BE2C (cell line): ENCODE results near the gene COQ8B.
"Not testable (repeated sequence)": the region's sequence is repeated elsewhere in the genome, so short reads cannot be mapped to it uniquely, and the experiment has no call there.

Source experiments
- DNase-seq: peaks from one replicate; pipeline ENCODE4 v3.0.0-alpha.2; 2020
- H3K27me3 ChIP-seq: fragments of 250-450 bp; sonication (Bioruptor Pico); 2 replicates; pipeline ENCODE4 v1.5.1; 2020; ENCODE audit warnings: mild to moderate bottlenecking
- H3K36me3 ChIP-seq: fragments of 250-450 bp; sonication (Bioruptor Pico); 2 replicates; pipeline ENCODE4 v1.5.1; 2020; ENCODE audit warnings: mild to moderate bottlenecking
- H3K4me1 ChIP-seq: fragments of 250-450 bp; sonication (Bioruptor Pico); 2 replicates; pipeline ENCODE4 v1.5.1; 2020
- H3K4me3 ChIP-seq: 2 replicates; pipeline ENCODE4 v1.5.1; 2011; ENCODE audit warnings: low read depth, low read length
- H3K9me3 ChIP-seq: fragments of 250-450 bp; sonication (Bioruptor Pico); 2 replicates; pipeline ENCODE4 v1.5.1; 2020
- CTCF ChIP-seq: IDR thresholded peaks from 2 replicates; pipeline ENCODE4 v1.5.1; 2012; ENCODE audit warnings: mild to moderate bottlenecking, low read depth, low read length

Gene COQ8B

GRCh38 chr19:40733149-40733548 is 16.5 kb upstream of the COQ8B start:
- H3K36me3 ChIP-seq: peaks cover 12% of the 10 kb centered on the region
- H3K9me3 ChIP-seq: no peaks in the 10 kb centered on the region
- no peak overlapping the region for H3K4me3 ChIP-seq
- no peak for TF ChIP-seq CTCF
- DNase-seq: no peak
- H3K4me1 ChIP-seq: no peaks in the 10 kb centered on the region; the same call in 1 of the 2 replicates
- H3K27me3 ChIP-seq: no peaks in the 10 kb centered on the region

- not testable (repeated sequence) for H3K9me3 ChIP-seq, H3K4me3 ChIP-seq, H3K4me1 ChIP-seq, H3K27me3 ChIP-seq, DNase-seq
- H3K36me3 ChIP-seq: peaks cover 11% of the 10 kb centered on the region
These were observed 15.6 kb upstream of the COQ8B start for GRCh38 chr19:40732304-40732703.

- H3K36me3 ChIP-seq, H3K27me3 ChIP-seq, H3K4me1 ChIP-seq, H3K4me3 ChIP-seq, DNase-seq, H3K9me3 ChIP-seq: not testable (repeated sequence)
These were observed 13.4 kb upstream of the COQ8B start for GRCh38 chr19:40730065-40730464.

- Histone ChIP-seq H3K27me3 (no peaks in the 10 kb centered on the region), H3K4me3 (no peak overlapping the region), H3K4me1 (no peaks in the 10 kb centered on the region), H3K9me3 (no peaks in the 10 kb centered on the region), H3K36me3 (no peaks in the 10 kb centered on the region; the same call in 1 of the 2 replicates)
- TF ChIP-seq CTCF: no peak
- no peak for DNase-seq
These were observed 9.6 kb upstream of the COQ8B start for GRCh38 chr19:40726279-40726678.

- no peaks in the 10 kb centered on the region for H3K27me3 ChIP-seq
- DNase-seq: no peak
- H3K4me1 ChIP-seq: no peaks in the 10 kb centered on the region
- H3K4me3 ChIP-seq: no peak overlapping the region
- no peaks in the 10 kb centered on the region for H3K9me3 ChIP-seq
- TF ChIP-seq CTCF: no peak
- no peaks in the 10 kb centered on the region; the same call in 1 of the 2 replicates for H3K36me3 ChIP-seq
These were observed 8.2 kb upstream of the COQ8B start for GRCh38 chr19:40724855-40725254.

- Histone ChIP-seq H3K9me3 (no peaks in the 10 kb centered on the region), H3K4me3 (no peak overlapping the region), H3K27me3 (no peaks in the 10 kb centered on the region), H3K36me3 (no peaks in the 10 kb centered on the region), H3K4me1 (no peaks in the 10 kb centered on the region)
- no peak for DNase-seq
- TF ChIP-seq CTCF: no peak
These were observed 7.6 kb upstream of the COQ8B start for GRCh38 chr19:40724315-40724714.

GRCh38 chr19:40723661-40724254 is 7.1 kb upstream of the COQ8B start:
- Histone ChIP-seq H3K27me3 (no peaks in the 10 kb centered on the region), H3K36me3 (no peaks in the 10 kb centered on the region), H3K4me3 (no peak overlapping the region), H3K4me1 (no peaks in the 10 kb centered on the region), H3K9me3 (no peaks in the 10 kb centered on the region)
- no peak for DNase-seq
- TF ChIP-seq CTCF: no peak
